Activated CD4-positive, CD25-positive, alpha-beta regulatory T cell (primary cell): ENCODE measurements around the gene HDAC7.

ENCODE experiments used
- DNase-seq, 4 experiments: peaks; one replicate each; lab custom pipeline; 2025; lab: John Stamatoyannopoulos, UW

The HDAC7 gene

DNA sequence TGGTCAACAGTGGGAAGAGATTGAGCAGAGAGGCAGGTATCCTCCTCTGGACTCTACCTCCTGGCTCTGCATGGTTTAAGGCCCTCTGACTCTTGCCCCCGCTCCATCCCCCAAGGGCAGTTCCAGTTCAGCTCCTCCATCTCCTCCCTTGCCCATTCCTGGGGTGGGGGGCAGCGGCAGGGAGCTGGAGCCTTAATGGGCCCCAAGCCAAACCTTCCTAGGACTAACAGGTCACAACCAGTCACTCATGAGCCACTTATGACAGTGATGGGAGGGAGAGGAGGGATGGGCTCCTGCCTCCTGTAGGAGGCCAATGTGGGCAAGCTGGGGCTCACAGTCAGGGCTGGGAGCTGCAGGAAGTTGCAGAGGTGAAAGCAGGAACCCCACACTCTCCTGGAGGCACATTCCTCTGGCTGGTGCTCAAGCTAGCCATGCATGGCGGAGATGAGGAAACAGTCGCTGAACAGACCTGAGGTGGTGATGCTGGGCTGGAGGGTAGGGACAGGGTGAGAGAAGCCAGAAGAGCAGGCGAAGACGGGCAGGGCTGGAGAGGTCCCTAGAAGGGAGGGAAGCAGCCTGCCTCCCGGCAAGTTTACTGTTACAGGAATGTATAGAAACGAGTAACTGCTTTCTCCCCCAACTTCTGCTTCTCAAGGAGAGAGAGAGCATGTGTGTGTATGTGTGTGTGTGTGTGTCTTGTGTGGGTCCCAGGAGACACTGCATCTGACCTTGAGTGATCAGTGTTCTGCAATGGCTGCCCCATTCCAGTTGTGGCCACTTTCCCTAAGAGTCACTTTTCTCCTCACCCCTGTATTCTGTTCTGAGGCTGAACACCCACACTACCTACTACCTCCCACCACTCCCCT lies 56.0 kb downstream of the HDAC7 start:
- no peak for DNase-seq

- no peak for DNase-seq
Observed at GRCh38 chr12:47762850-47763465, 56.7 kb downstream of the HDAC7 start.

DNA sequence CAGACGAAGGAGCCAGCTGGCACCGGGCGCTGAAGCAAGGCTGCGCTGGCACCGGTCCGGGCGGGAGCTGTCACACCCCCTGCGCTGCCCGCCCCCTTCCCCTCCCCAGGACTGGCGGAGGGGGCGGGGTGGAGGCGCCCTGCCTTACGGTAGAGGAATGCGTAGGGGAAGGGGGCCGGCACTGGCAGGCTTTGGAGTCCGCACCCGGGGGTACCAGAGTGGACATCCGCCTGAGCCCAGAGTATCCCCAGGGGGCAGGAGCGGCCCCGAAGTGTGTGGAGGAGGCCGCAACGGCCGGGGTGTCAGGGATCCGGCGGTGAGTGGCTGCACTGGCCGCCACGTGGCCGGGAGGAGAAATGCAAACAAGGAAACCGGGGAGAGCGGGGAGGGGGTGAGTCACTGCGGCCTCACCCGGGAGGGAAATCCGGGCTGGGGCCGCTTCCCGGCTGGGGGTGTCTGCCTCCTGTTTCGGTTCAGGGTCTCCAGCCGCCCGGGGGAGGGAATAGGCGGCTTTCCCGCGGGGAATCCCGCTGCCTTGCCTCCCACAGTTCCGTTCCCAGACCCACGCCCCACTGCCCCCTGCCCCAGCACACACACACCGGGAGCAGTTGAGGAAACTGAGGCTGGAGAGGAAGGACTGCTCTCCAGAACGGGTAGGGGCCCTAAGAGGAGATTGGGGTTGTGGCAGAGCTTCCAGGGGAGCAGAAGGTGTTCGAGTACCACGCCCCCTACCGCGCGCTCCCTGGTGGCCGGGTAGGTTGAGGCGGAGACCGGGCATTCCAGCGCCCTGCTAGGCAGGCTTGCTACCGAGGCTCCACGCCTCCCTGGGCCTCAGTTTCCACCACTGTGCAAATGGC lies 60.6 kb downstream of the HDAC7 start, which contains the start of gene RAPGEF3:
Gene RAPGEF3 (minus strand): TSS at position 47 of the 857 bp plus-strand sequence. CDS start 324 bp downstream, outside the sequence.
- DNase-seq = peak; percentile 22 to 44 (median 37)

- no peak for DNase-seq
Observed at GRCh38 chr12:47758584-47758833, 61.2 kb downstream of the HDAC7 start.

- DNase-seq = no peak
Observed at GRCh38 chr12:47757840-47758583, 61.7 kb downstream of the HDAC7 start.

DNA sequence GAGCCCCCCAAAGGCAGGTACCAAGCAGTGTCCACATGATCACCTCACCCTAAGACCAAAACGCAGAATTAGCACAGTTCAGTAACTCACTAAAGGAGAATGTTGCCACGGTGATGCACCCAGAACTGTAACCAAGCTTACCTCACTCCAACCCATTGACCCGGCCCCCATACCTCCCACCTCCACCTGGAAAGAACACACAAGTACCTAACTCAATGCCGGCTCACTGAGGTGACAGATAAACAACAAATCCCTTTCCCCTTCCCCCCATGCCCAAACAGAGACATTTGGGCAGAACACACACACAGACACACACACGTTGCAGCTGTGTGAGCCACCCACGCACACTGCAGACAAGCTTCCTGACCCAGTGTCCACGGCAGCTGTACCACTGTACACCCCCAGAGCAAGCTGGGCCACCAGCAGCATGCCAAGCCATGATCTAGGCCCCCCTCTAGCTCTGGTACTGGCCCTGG lies 62.3 kb downstream of the HDAC7 start:
- no peak for DNase-seq

GRCh38 chr12:47755655-47756562 lies 63.8 kb downstream of the HDAC7 start:
- DNase-seq = no peak

DNA sequence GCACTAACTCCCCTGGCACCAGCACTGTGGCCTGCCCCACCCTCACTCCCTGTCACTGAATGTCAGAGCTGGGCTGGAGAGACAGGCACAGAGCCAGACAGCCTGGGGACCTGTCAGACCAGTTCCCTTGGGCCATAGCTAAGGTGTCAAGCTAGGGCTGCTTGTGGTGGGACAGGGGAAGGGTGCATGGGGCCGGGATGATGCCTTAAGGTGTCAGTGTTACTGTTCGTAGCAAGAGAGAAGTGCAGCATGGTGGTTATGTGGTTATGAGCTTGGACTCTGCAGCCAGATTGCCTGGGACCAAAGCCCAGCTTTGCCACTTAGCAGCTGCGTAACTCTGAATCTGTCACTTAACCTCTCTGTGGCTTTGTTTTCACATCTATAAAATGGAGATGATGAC lies 64.8 kb downstream of the HDAC7 start:
- no peak for DNase-seq

- no peak for DNase-seq
Observed at GRCh38 chr12:47754126-47754525, 65.6 kb downstream of the HDAC7 start.

DNA sequence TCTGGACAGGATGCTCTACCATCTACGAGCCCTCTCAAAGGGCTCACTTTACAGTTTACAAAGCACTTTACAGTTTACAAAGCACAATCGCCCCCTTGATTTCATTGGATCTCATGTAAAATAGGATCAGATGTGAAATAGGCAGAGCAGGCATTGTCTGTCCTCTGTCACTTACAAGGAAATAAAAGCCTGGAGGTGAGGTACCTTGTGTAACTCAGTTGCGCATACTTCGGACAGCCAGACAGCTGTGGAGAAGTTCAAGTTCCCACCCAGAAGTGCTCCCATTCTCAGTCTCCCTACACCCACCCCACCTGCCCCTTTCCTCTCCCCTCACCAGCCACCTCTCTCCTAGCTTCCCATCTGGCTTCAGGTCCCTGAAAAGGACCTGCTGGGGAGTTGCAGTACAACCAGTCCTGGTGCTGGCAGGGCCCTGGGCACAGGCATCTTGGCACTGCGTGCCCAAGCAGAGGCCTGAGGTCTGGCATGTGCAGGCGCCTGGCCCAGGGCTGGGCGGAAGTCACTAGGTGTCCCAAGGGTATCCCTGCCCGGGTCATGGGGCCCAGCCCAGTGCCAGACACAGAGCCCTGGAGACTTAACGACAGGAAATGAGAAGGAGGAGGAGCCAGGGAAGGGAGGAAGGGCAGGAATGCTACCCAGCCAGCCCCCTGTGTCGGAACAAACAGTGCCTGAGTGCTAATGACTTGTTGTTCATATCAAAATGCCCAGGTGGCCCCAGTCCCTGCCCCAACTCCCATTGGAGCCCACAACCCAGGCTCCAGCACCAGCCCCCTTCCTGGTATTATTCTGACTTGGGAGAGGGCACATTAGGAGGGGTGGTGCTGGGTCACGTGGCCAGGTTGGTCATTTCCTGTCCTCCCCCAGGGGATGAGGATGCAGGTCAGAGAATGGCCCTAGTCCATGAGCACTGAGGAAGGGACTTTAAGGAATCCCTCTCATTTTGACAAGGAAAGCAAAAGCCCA lies 66.4 kb downstream of the HDAC7 start:
- no peak for DNase-seq

- DNase-seq = no peak
Observed at GRCh38 chr12:47752552-47752951, 67.2 kb downstream of the HDAC7 start.

- no peak for DNase-seq
Observed at GRCh38 chr12:47752121-47752520, 67.6 kb downstream of the HDAC7 start.

DNA sequence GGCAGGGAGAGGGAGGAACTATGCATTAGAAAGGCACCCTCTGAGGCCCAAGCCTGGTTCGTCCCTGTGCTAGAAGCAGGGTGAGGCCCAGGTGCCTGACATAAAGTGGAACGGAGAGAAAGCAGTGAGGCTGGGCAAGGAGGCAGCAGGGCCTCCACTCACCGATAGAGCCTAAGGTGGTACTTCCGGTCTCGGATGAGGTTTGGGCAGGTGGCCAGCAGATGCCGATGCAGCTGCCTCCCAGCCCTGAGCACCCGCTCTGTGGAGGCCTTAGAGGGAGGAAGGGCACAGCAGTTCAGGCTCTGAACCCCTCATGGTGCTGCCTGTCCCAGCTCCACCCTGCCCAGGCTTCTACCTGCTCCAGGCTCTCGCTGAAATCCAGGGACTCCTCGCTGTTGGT lies 68.1 kb downstream of the HDAC7 start:
- no peak for DNase-seq

DNA sequence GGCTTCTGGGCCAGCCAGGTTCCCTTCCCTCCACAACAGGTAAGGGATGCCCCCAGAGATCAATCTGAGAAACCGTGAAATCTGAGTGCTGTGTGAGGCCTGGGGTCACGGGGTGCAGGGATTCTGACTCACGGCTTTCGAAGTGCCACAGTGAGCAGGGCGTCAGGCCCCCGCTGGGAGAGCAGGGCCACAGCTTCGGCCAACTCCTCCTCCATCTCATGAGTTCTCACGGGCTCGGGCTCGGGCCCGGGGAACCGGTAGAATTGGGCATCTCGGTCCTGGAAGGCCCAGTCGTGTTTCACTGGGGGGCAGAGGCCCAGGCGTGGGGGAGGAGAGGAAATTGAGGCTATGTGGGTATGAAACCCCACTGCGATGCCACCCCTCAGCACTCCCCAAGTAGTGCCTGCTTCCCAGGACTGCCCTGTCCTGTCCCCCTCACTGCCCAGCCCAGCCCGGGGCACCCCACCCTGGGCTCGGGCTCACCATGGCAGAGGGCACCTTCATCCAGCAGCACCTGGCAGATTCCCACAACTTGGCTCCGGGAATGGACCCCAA lies 68.7 kb downstream of the HDAC7 start:
- DNase-seq = no peak

DNA sequence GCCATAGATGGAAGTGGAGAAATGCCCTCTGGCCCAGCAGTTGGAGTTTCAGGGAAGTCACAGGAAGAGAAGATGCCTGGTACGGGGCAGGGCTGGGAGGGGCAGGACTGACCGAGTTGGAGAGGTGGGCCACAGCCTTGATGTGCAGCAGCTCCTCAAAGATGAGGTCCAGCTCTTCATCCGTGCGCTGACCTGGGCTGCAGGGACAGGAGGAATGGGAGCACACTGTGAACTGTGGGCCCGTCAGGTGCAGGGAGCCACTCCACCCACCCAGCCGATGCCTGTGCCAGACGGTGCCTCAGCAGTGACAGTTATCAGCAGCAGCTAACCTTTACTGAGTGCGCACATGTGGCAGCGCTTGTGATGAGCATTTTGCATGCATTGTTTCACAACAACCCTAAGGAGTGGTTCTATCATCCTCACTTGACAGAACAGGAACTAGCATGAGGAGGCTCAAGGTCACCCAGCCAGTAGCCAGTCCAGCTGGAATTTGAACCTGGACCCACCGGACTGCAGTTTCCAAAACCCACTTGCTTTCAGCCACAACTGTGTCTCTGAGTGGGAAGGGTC lies 69.4 kb downstream of the HDAC7 start:
- no peak for DNase-seq

- no peak for DNase-seq
Observed at GRCh38 chr12:47748899-47749298, 70.8 kb downstream of the HDAC7 start.

GRCh38 chr12:47748507-47748828 lies 71.2 kb downstream of the HDAC7 start:
- DNase-seq = no peak

DNA sequence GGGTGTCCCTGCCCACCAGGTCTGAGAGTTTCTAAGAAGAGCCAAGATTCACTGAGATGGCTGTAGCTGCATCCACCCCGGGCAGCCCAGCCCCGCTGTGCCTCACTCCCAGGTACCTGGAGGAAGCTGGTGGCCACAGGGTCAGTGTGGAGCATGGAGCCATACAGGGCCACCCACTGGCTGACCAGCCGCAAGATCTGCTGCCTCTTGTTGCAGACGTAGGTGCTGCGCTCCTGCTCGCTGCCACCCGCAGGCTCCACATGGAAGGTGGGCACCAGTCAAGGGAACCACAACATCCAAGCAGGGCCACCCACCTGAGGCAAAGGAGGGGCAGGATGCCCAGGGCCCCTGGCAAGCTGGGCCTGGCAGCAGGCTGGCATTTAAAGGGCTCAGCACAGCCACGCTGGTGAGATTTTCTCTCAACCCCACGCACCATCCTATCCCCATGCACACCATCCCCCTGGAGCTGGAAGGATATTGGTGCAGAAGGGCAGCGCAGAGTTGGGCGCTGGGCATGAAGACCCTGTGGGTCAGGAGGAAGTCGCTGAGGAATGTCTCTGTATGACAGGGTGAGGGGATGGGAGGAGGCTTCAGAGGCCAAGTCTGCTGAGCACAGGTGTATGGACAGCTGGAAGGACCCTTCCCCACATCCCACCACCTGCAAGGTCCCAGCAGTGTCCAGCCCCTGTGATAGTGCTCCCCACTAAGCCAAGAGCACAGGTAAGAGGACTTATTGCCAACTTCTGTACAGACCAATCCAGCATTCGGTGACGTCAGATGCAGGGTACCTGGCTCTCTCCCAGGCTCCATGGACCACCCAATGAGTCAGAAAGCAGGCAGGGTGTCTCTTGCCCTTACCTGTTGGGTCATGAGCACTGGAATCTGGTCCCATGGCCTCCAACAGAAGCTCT lies 71.9 kb downstream of the HDAC7 start:
- no peak for DNase-seq
